H1 (cell line): ENCODE data around the gene SURF4. TPM values are rescaled to one million over a fixed set of nuclear protein-coding genes. Genes with fewer than 3 reads are reported as not detected.
A peak's percentile ranks its signal among the peaks of the same experiment; 100 is the strongest.

Experiments
- CTCF ChIA-PET: fragments of 300-600 bp; sonication (Branson Sonifier 250); formaldehyde crosslinking; loops from one replicate; lab custom pipeline; 2021; ENCODE audit not compliant: partially characterized antibody; lab: Charles Lee
- POLR2A ChIA-PET: fragments of 300-600 bp; sonication (Branson Sonifier 250); formaldehyde crosslinking; loops from one replicate; lab custom pipeline; 2021; ENCODE audit warnings: inconsistent platforms; ENCODE audit not compliant: partially characterized antibody; lab: Charles Lee
- DNase-seq, 2 experiments: peaks; one replicate each; pipeline versions ENCODE4 v3.0.0 to v3.0.0-alpha.2; 2010 to 2022; ENCODE audit warnings: low spot score in 2 of 2, low read depth in 1 of 2, mixed read lengths in 1 of 2
- FAIRE-seq: peaks from 2 replicates; lab custom pipeline; 2011; peaks lifted over from hg19 to GRCh38; lab: Jason Lieb, UNC
- H2AFZ ChIP-seq: 2 replicates; pipeline ENCODE4 v1.8.1; 2012; ENCODE audit warnings: low read length, inconsistent platforms
- H2AK5ac ChIP-seq: 2 replicates; pipeline ENCODE4 v1.6.1; 2013; ENCODE audit warnings: low read depth, low read length
- H2BK120ac ChIP-seq: replicated peaks from 2 replicates; pipeline ENCODE3; 2013; ENCODE audit warnings: low read depth, low read length, inconsistent platforms
- H2BK12ac ChIP-seq: 2 replicates; pipeline ENCODE4 v1.6.1; 2013; ENCODE audit warnings: low read depth, low read length
- H2BK15ac ChIP-seq: 2 replicates; pipeline ENCODE4 v1.6.1; 2013; ENCODE audit warnings: low read length
- H2BK20ac ChIP-seq: 2 replicates; pipeline ENCODE4 v1.6.1; 2013; ENCODE audit warnings: low read length
- H2BK5ac ChIP-seq: 2 replicates; pipeline ENCODE4 v1.6.1; 2013; ENCODE audit warnings: low read depth, low read length
- H3K14ac ChIP-seq: 2 replicates; pipeline ENCODE4 v1.6.1; 2013; ENCODE audit warnings: inconsistent platforms; ENCODE audit not compliant: insufficient read length
- H3K18ac ChIP-seq: 2 replicates; pipeline ENCODE4 v1.6.1; 2013; ENCODE audit warnings: low read length; ENCODE audit errors: extremely low read depth
- H3K23ac ChIP-seq: 2 replicates; pipeline ENCODE4 v1.6.1; 2013; ENCODE audit warnings: inconsistent platforms; ENCODE audit not compliant: insufficient read length
- H3K23me2 ChIP-seq: 2 replicates; pipeline ENCODE4 v1.6.1; 2013; ENCODE audit warnings: low read depth, low read length
- H3K27ac ChIP-seq: 2 replicates; pipeline ENCODE4 v1.6.1; 2011; ENCODE audit warnings: low read depth, low read length, inconsistent platforms
- H3K27me3 ChIP-seq, 4 experiments: replicated peaks in 1 of 4; 1 replicate in 1 of 4; 2 replicates in 3 of 4; pipeline versions ENCODE4 v1.6.1 to v1.8.1; 2011 to 2013; ENCODE audit warnings: low read length in 3 of 4, mild to moderate bottlenecking in 3 of 4, inconsistent platforms in 2 of 4, mixed read lengths in 2 of 4, moderate library complexity in 1 of 4; ENCODE audit not compliant: control insufficient read depth in 3 of 4, insufficient read depth in 3 of 4; ENCODE audit errors: extremely low read depth in 1 of 4
- H3K36me3 ChIP-seq, 4 experiments: 2 replicates each; pipeline versions ENCODE4 v1.6.1 to v1.8.1; 2011 to 2013; ENCODE audit warnings: mild to moderate bottlenecking in 4 of 4, low read length in 3 of 4, moderate library complexity in 2 of 4, control low read depth in 1 of 4, inconsistent platforms in 1 of 4; ENCODE audit not compliant: insufficient read depth in 4 of 4, control insufficient read depth in 2 of 4
- H3K4ac ChIP-seq: replicated peaks from 2 replicates; pipeline ENCODE3; 2013; ENCODE audit warnings: low read length, low read depth, mixed read lengths, inconsistent platforms; ENCODE audit not compliant: insufficient read length
- H3K4me1 ChIP-seq, 4 experiments: replicated peaks in 1 of 4; 1 replicate in 1 of 4; 2 replicates in 3 of 4; pipeline versions ENCODE4 v1.6.1 to v1.8.1; 2011 to 2013; ENCODE audit warnings: low read length in 3 of 4, inconsistent platforms in 2 of 4, mixed read lengths in 1 of 4; ENCODE audit not compliant: insufficient read depth in 4 of 4, control insufficient read depth in 3 of 4
- H3K4me2 ChIP-seq, 2 experiments: 2 replicates each; pipeline versions ENCODE4 v1.6.1 to v1.8.1; 2011 to 2013; ENCODE audit warnings: low read depth in 2 of 2, low read length in 2 of 2, control low read depth in 1 of 2, inconsistent platforms in 1 of 2, mild to moderate bottlenecking in 1 of 2; ENCODE audit not compliant: insufficient read depth in 1 of 2
- H3K4me3 ChIP-seq, 4 experiments: fragments of 200-600, 300-600 bp in 1 of 4; sonication (generic), shearing (Covaris generic), sonication (Bioruptor Twin) in 1 of 4; 2 replicates each; pipeline versions ENCODE4 v1.5.1 to v1.8.1; 2011 to 2016; ENCODE audit warnings: low read length in 4 of 4, low read depth in 3 of 4, control low read depth in 2 of 4, inconsistent platforms in 2 of 4, mild to moderate bottlenecking in 2 of 4, mixed read lengths in 1 of 4, moderate library complexity in 1 of 4; ENCODE audit not compliant: insufficient read depth in 2 of 4; ENCODE audit errors: extremely low read depth in 1 of 4
- H3K56ac ChIP-seq: replicated peaks from 2 replicates; pipeline ENCODE3; 2013; ENCODE audit warnings: low read depth, mild to moderate bottlenecking, mixed read lengths, low read length, inconsistent platforms; ENCODE audit not compliant: insufficient read length
- H3K79me1 ChIP-seq: 2 replicates; pipeline ENCODE4 v1.6.1; 2013; ENCODE audit warnings: low read depth, low read length, control low read depth
- H3K79me2 ChIP-seq, 2 experiments: 2 replicates each; pipeline versions ENCODE4 v1.6.1 to v1.8.1; 2012 to 2013; ENCODE audit warnings: low read length in 2 of 2, mild to moderate bottlenecking in 2 of 2, inconsistent platforms in 1 of 2; ENCODE audit not compliant: insufficient read depth in 2 of 2, control insufficient read depth in 1 of 2
- H3K9ac ChIP-seq, 4 experiments: replicated peaks in 1 of 4; 1 replicate in 1 of 4; 2 replicates in 3 of 4; pipeline versions ENCODE4 v1.6.1 to v1.8.1; 2011 to 2013; ENCODE audit warnings: low read depth in 3 of 4, low read length in 3 of 4, control low read depth in 2 of 4, mild to moderate bottlenecking in 2 of 4, moderate library complexity in 2 of 4, inconsistent platforms in 1 of 4; ENCODE audit errors: extremely low read depth in 1 of 4
- H3K9me3 ChIP-seq, 2 experiments: 2 replicates each; pipeline versions ENCODE4 v1.6.1 to v1.8.1; 2012 to 2013; ENCODE audit warnings: mild to moderate bottlenecking in 2 of 2, moderate library complexity in 2 of 2, control low read depth in 1 of 2, inconsistent platforms in 1 of 2, low read depth in 1 of 2, low read length in 1 of 2, mixed read lengths in 1 of 2; ENCODE audit not compliant: insufficient read depth in 2 of 2
- H4K20me1 ChIP-seq, 2 experiments: replicated peaks in 1 of 2; 2 replicates each; pipeline versions ENCODE3 to v1.8.1; 2011 to 2013; ENCODE audit warnings: inconsistent platforms in 2 of 2, low read length in 2 of 2, mild to moderate bottlenecking in 1 of 2; ENCODE audit not compliant: insufficient read depth in 2 of 2, control insufficient read depth in 1 of 2
- H4K5ac ChIP-seq: 2 replicates; pipeline ENCODE4 v1.6.1; 2013; ENCODE audit warnings: low read length, low read depth, mixed read lengths, inconsistent platforms; ENCODE audit not compliant: insufficient read length
- H4K8ac ChIP-seq: 2 replicates; pipeline ENCODE4 v1.8.0; 2013; ENCODE audit warnings: mild to moderate bottlenecking, moderate library complexity, low read length, inconsistent platforms; ENCODE audit not compliant: insufficient read depth; ENCODE audit errors: extremely low read depth
- H4K91ac ChIP-seq: replicated peaks from 2 replicates; pipeline ENCODE3; 2013; ENCODE audit warnings: low read length, mixed read lengths, inconsistent platforms; ENCODE audit not compliant: insufficient read length
- JUN ChIP-seq: IDR thresholded peaks from 2 replicates; pipeline ENCODE4 v1.6.1; 2011; ENCODE audit warnings: low read depth, mild to moderate bottlenecking, improper control_type of control experiment, low read length
- NANOG ChIP-seq: IDR thresholded peaks from 2 replicates; pipeline ENCODE4 v1.6.1; 2011; ENCODE audit warnings: low read length, low read depth, mild to moderate bottlenecking, inconsistent platforms; ENCODE audit not compliant: insufficient read depth, poor library complexity, severe bottlenecking
- RNF2 ChIP-seq: fragments of 200-900, 300-1000 bp; sonication (generic); IDR thresholded peaks from 2 replicates; pipeline ENCODE4 v1.7.1; 2016; ENCODE audit warnings: borderline replicate concordance, low read depth, mild to moderate bottlenecking, antibody characterized with exemption, low read length; ENCODE audit not compliant: poor library complexity, severe bottlenecking; ENCODE audit errors: missing control alignments
- SIN3A ChIP-seq, 2 experiments: IDR thresholded peaks in 1 of 2; conservative IDR thresholded peaks in 1 of 2; 2 replicates each; pipeline ENCODE4 v1.6.1; 2011 to 2012; ENCODE audit warnings: low read length in 2 of 2, improper control_type of control experiment in 1 of 2, low read depth in 1 of 2, mild to moderate bottlenecking in 1 of 2
- TEAD4 ChIP-seq: IDR thresholded peaks from 2 replicates; pipeline ENCODE4 v1.6.1; 2012; ENCODE audit warnings: low read depth, low read length, inconsistent platforms, mixed read lengths
- YY1 ChIP-seq: IDR thresholded peaks from 2 replicates; pipeline ENCODE4 v1.6.1; 2011; ENCODE audit warnings: low read depth, mild to moderate bottlenecking, low read length
- WGBS, 2 experiments: shearing (Covaris generic) in 1 of 2; methylation state at CpG; one replicate each; pipeline versions ENCODE4 v1.1.6 to v1.1.7; 2013 to 2015; ENCODE audit warnings: low lambda C conversion rate in 2 of 2, mixed read lengths in 2 of 2, inconsistent platforms in 1 of 2, low coverage in 1 of 2, missing lambda C conversion rate in 1 of 2; ENCODE audit not compliant: insufficient replicate concordance in 2 of 2, insufficient coverage in 1 of 2, insufficient read length in 1 of 2; ENCODE audit errors: extremely low coverage in 1 of 2, missing lambda C conversion rate in 1 of 2; 5-methylcytosine and 5-hydroxymethylcytosine counted together
- polyA plus RNA-seq, 7 experiments: library from polyadenylated mRNA; depleted of rRNA in 3 of 7; stranded (reverse) in 5 of 7; unstranded in 2 of 7; fragments of >200 nt in 5 of 7; fragments of 200-250 nt in 2 of 7; gene quantifications; 1 replicate in 5 of 7; 2 replicates in 1 of 7; 4 replicates in 1 of 7; pipeline versions ENCODE4 v1.2.1 to v1.2.3, GENCODE V29; 2011 to 2013; ENCODE audit warnings: missing spikeins in 2 of 7, mixed read lengths in 2 of 7
- total RNA-seq: library from RNA; stranded (reverse); fragmentation: NEBNext Ultra II Directional; extraction: Animal tissue kit (Norgen Biotek cat#: 25700); gene quantifications from 2 replicates; pipeline ENCODE4 v1.2.1, GENCODE V29; 2021

Gene SURF4
- total and polyA plus RNA-seq, 2 of the 8 experiments (the other 6 are each of a cell fraction or from before 2014, with no cell fraction given), result 176 to 182 TPM

- ChIA-PET CTCF (interaction anchor here (0.9 to 4.7 kb wide), 3 partner anchors 13 to 103 kb away, joined by 3 to 52 read pairs (median 3); no protein-coding TSS in a partner anchor), POLR2A (no interaction called here)
- Histone ChIP-seq H3K27me3 (peaks cover 0 to 2% (median under 1%) of the 10 kb centered on the region in 4 experiments; a peak in 3 of 7 replicates), H3K4ac (no peak overlapping the region), H3K4me3 (no peak overlapping the region), H2AK5ac (no peak overlapping the region), H2BK15ac (no peak overlapping the region), H3K36me3 (no peaks in the 10 kb centered on the region; a peak in 1 of 8 replicates), H2AFZ (no peak overlapping the region), H4K8ac (no peak overlapping the region), H3K23me2 (peaks cover 16% of the 10 kb centered on the region; the same call in 1 of the 2 replicates), H4K5ac (no peak overlapping the region), H3K9me3 (peaks cover 0 to 11% of the 10 kb centered on the region in 2 experiments; a peak in 2 of 4 replicates), H3K4me2 (no peak overlapping the region), H2BK20ac (no peak overlapping the region), H2BK120ac (no peak overlapping the region), H4K91ac (no peak overlapping the region), H3K4me1 (no peaks in the 10 kb centered on the region; a peak in 1 of 7 replicates), H3K23ac (no peak overlapping the region), H2BK5ac (no peak overlapping the region), H3K27ac (no peak overlapping the region), H3K79me1 (no peaks in the 10 kb centered on the region), H3K18ac (no peak overlapping the region), H3K79me2 (no peaks in the 10 kb centered on the region), H2BK12ac (no peak overlapping the region), H3K9ac (no peak overlapping the region), H4K20me1 (peaks cover 0 to 15% of the 10 kb centered on the region in 2 experiments), H3K14ac (no peak overlapping the region), H3K56ac (peak overlapping the region; percentile 99)
- DNase-seq, result no peak
- no peak for FAIRE-seq
- 100% methylated on average over 3 of the region's 3 CpGs; no CpG with 5 or more reads in 1 of the 2 experiments for WGBS, 2 experiments
- TF ChIP-seq JUN (no peak), SIN3A (conservative IDR thresholded peaks at IDR 0.05 in 1 of 2, IDR thresholded peaks at IDR 0.05 in 1 of 2; ENCODE audit: low read depth in 1 of 2, low read length in 2 of 2) (no peak), TEAD4 (no peak), YY1 (no peak), NANOG (no peak), RNF2 (no peak)
These were observed 7.6 kb upstream of the SURF4 start for GRCh38 chr9:133383438-133383837.
